HEK293 (cell line): ENCODE data around the gene MVK.

Experiments
- CTCF ChIA-PET: fragments of 350-600 bp; formaldehyde crosslinking; extraction: SDS; loops from one replicate; lab custom pipeline; 2021; ENCODE audit warnings: antibody characterized with exemption; lab: Yijun Ruan, JAX
- POLR2A ChIA-PET: fragments of 300-600 bp; formaldehyde crosslinking; extraction: SDS; loops from one replicate; lab custom pipeline; 2020; ENCODE audit warnings: antibody characterized with exemption, inconsistent platforms; lab: Yijun Ruan, JAX
- H3K27ac ChIP-seq: fragments of 200-500 bp; sonication (Bioruptor generic); 2 replicates; pipeline ENCODE4 v1.5.1; 2014; ENCODE audit warnings: low read depth, low read length, control low read depth, inconsistent platforms; ENCODE audit errors: extremely low read depth
- H3K36me3 ChIP-seq, 2 experiments: fragments of 200-500 bp in 1 of 2; sonication (Bioruptor generic) in 1 of 2; 1 replicate in 1 of 2; 2 replicates in 1 of 2; pipeline ENCODE4 v1.5.1; 2014 to 2017; ENCODE audit warnings: inconsistent platforms in 2 of 2, low read length in 2 of 2; ENCODE audit not compliant: control insufficient read depth in 2 of 2, insufficient read depth in 1 of 2
- H3K4me1 ChIP-seq: fragments of 200-500 bp; sonication (Bioruptor generic); 2 replicates; pipeline ENCODE4 v1.5.1; 2014; ENCODE audit warnings: mild to moderate bottlenecking, low read length, inconsistent platforms; ENCODE audit not compliant: control insufficient read depth, insufficient read depth
- H3K4me3 ChIP-seq: 2 replicates; pipeline ENCODE4 v1.5.1; 2011; ENCODE audit warnings: low read depth, mild to moderate bottlenecking, control low read depth, low read length, moderate library complexity
- H3K9me3 ChIP-seq: fragments of 200-500 bp; sonication (Bioruptor generic); 2 replicates; pipeline ENCODE4 v1.5.1; 2014; ENCODE audit warnings: low read depth, low read length, inconsistent platforms; ENCODE audit not compliant: control insufficient read depth, insufficient read depth
- KLF8 ChIP-seq: fragments of 450-650 bp; formaldehyde crosslinking; IDR thresholded peaks from 2 replicates; pipeline ENCODE4 v1.5.1; 2016; ENCODE audit warnings: missing biosample characterization, missing genetic modification characterization
- RBAK ChIP-seq: fragments of 450-650 bp; formaldehyde crosslinking; IDR thresholded peaks from 2 replicates; pipeline ENCODE4 v1.5.1; 2016; ENCODE audit warnings: missing biosample characterization, missing genetic modification characterization
- SETDB1 ChIP-seq: IDR thresholded peaks from one replicate; pipeline ENCODE4 v1.6.1; 2017; ENCODE audit warnings: mild to moderate bottlenecking, low read length, moderate library complexity, mixed read lengths; ENCODE audit not compliant: insufficient read length
- ZFP41 ChIP-seq: fragments of 450-650 bp; formaldehyde crosslinking; IDR thresholded peaks from 2 replicates; pipeline ENCODE4 v1.5.1; 2016; ENCODE audit warnings: missing biosample characterization, missing genetic modification characterization, borderline replicate concordance
- ZNF157 ChIP-seq: fragments of 450-650 bp; formaldehyde crosslinking; IDR thresholded peaks from 2 replicates; pipeline ENCODE4 v1.5.1; 2016; ENCODE audit warnings: missing biosample characterization, missing genetic modification characterization
- ZNF24 ChIP-seq: fragments of 450-650 bp; formaldehyde crosslinking; IDR thresholded peaks from 2 replicates; pipeline ENCODE4 v1.5.1; 2016; ENCODE audit warnings: missing biosample characterization, missing genetic modification characterization
- ZNF335 ChIP-seq: fragments of 450-650 bp; formaldehyde crosslinking; conservative IDR thresholded peaks from 2 replicates; pipeline ENCODE4 v1.5.1; 2016; ENCODE audit warnings: missing biosample characterization, missing genetic modification characterization
- ZNF391 ChIP-seq: fragments of 450-650 bp; formaldehyde crosslinking; IDR thresholded peaks from 2 replicates; pipeline ENCODE4 v1.5.1; 2016; ENCODE audit warnings: low read depth, missing biosample characterization, missing genetic modification characterization, borderline replicate concordance
- ZNF555 ChIP-seq: fragments of 450-650 bp; formaldehyde crosslinking; conservative IDR thresholded peaks from 2 replicates; pipeline ENCODE4 v1.5.1; 2017; ENCODE audit warnings: missing biosample characterization, mild to moderate bottlenecking, missing genetic modification characterization, inconsistent platforms
- ZNF585B ChIP-seq: fragments of 450-650 bp; formaldehyde crosslinking; IDR thresholded peaks from 2 replicates; pipeline ENCODE4 v1.5.1; 2016; ENCODE audit warnings: missing biosample characterization, missing genetic modification characterization
- ZNF629 ChIP-seq: fragments of 450-650 bp; formaldehyde crosslinking; IDR thresholded peaks from 2 replicates; pipeline ENCODE4 v1.5.1; 2017; ENCODE audit warnings: missing biosample characterization, missing genetic modification characterization
- ZNF664 ChIP-seq: fragments of 450-650 bp; formaldehyde crosslinking; IDR thresholded peaks from 2 replicates; pipeline ENCODE4 v1.5.1; 2016; ENCODE audit warnings: missing biosample characterization, missing genetic modification characterization
- ZNF677 ChIP-seq: fragments of 450-650 bp; IDR thresholded peaks from 2 replicates; pipeline ENCODE4 v1.5.0; 2018; ENCODE audit warnings: missing biosample characterization, mild to moderate bottlenecking, missing genetic modification characterization, moderate library complexity
- ZNF791 ChIP-seq: fragments of 450-650 bp; formaldehyde crosslinking; IDR thresholded peaks from 2 replicates; pipeline ENCODE4 v1.5.1; 2016; ENCODE audit warnings: missing biosample characterization, missing genetic modification characterization
- ZNF830 ChIP-seq: fragments of 450-650 bp; IDR thresholded peaks from 2 replicates; pipeline ENCODE4 v1.5.0; 2018; ENCODE audit warnings: missing biosample characterization, missing genetic modification characterization, low read depth, mild to moderate bottlenecking, moderate library complexity
- TF ChIP-seq, protein P1 (sequence below): fragments of 450-650 bp; formaldehyde crosslinking; IDR thresholded peaks from 2 replicates; pipeline ENCODE4 v1.5.1; 2017; ENCODE audit warnings: missing biosample characterization, missing genetic modification characterization
- TF ChIP-seq, protein P2 (sequence below): fragments of 450-650 bp; formaldehyde crosslinking; conservative IDR thresholded peaks from 2 replicates; pipeline ENCODE4 v1.5.1; 2016; ENCODE audit warnings: low read depth, missing biosample characterization, missing genetic modification characterization
- TF ChIP-seq, protein P3 (sequence below): fragments of 450-650 bp; IDR thresholded peaks from 2 replicates; pipeline ENCODE4 v1.5.1; 2018; ENCODE audit warnings: missing biosample characterization, missing genetic modification characterization
- TF ChIP-seq, protein P4 (sequence below): fragments of 450-650 bp; formaldehyde crosslinking; IDR thresholded peaks from 2 replicates; pipeline ENCODE4 v1.5.1; 2017; ENCODE audit warnings: missing biosample characterization, missing genetic modification characterization

Gene MVK

DNA sequence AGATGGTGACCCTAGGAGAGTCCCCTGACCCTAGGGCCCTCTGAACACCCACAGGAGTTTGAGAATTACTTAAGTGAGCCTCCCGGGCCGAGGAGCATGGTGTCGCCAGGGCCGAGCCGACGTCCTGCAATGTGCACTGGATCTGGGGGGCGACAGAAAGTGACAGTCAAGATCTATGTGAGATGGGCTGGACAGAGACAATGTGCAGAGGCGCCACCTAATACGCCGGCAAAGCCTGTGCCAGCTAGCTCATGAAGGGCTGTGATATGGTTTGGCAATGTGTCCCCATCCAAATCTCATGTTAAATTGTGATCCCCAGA is 11.9 kb upstream of the MVK start (continued):
- TF ChIP-seq RBAK (tag by site-specific recombination) (no peak), ZNF555 (tag by site-specific recombination) (no peak), ZNF24 (tag by site-specific recombination) (no peak), ZNF335 (tag by site-specific recombination) (no peak), SETDB1 (no peak)
- TF ChIP-seq, all 188 proteins: peak for 0

DNA sequence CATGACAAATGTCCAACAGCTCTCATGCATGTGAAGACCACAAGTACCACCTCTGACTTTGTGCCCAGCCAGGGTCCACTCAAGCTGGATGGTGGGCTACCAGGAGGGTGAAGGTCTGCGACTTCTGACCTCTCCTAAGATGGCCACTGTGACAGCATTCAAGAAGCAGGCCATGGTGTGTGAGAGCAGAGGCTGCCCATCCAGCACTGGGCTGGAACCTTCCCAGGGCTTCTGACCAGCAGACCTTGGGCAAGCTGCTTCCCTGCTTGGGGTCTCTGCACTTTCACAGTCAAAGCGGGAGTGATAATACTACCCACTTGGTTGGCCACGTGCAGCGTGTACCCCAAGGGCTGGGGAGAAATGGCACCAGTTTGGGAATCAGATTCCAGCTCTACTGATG is 10.7 kb upstream of the MVK start:
- H3K4me3 ChIP-seq: no peak overlapping the region
- no peak overlapping the region for H3K27ac ChIP-seq
- no peaks in the 10 kb centered on the region for H3K4me1 ChIP-seq
- ChIA-PET POLR2A (interaction anchor here (1.2 kb wide), 1 partner anchor 11 kb away, joined by 3 read pairs; the partner anchor contains the start of genes MMAB and MVK), CTCF (no interaction called here)
- no peak for TF ChIP-seq ZNF629 (tag by site-specific recombination)
- TF ChIP-seq, protein P1, sequence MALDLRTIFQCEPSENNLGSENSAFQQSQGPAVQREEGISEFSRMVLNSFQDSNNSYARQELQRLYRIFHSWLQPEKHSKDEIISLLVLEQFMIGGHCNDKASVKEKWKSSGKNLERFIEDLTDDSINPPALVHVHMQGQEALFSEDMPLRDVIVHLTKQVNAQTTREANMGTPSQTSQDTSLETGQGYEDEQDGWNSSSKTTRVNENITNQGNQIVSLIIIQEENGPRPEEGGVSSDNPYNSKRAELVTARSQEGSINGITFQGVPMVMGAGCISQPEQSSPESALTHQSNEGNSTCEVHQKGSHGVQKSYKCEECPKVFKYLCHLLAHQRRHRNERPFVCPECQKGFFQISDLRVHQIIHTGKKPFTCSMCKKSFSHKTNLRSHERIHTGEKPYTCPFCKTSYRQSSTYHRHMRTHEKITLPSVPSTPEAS (tag by site-specific recombination): no peak
- TF ChIP-seq ZNF157 (tag by site-specific recombination): no peak
- no peak for TF ChIP-seq ZNF677 (tag by site-specific recombination)
- TF ChIP-seq, protein P2, sequence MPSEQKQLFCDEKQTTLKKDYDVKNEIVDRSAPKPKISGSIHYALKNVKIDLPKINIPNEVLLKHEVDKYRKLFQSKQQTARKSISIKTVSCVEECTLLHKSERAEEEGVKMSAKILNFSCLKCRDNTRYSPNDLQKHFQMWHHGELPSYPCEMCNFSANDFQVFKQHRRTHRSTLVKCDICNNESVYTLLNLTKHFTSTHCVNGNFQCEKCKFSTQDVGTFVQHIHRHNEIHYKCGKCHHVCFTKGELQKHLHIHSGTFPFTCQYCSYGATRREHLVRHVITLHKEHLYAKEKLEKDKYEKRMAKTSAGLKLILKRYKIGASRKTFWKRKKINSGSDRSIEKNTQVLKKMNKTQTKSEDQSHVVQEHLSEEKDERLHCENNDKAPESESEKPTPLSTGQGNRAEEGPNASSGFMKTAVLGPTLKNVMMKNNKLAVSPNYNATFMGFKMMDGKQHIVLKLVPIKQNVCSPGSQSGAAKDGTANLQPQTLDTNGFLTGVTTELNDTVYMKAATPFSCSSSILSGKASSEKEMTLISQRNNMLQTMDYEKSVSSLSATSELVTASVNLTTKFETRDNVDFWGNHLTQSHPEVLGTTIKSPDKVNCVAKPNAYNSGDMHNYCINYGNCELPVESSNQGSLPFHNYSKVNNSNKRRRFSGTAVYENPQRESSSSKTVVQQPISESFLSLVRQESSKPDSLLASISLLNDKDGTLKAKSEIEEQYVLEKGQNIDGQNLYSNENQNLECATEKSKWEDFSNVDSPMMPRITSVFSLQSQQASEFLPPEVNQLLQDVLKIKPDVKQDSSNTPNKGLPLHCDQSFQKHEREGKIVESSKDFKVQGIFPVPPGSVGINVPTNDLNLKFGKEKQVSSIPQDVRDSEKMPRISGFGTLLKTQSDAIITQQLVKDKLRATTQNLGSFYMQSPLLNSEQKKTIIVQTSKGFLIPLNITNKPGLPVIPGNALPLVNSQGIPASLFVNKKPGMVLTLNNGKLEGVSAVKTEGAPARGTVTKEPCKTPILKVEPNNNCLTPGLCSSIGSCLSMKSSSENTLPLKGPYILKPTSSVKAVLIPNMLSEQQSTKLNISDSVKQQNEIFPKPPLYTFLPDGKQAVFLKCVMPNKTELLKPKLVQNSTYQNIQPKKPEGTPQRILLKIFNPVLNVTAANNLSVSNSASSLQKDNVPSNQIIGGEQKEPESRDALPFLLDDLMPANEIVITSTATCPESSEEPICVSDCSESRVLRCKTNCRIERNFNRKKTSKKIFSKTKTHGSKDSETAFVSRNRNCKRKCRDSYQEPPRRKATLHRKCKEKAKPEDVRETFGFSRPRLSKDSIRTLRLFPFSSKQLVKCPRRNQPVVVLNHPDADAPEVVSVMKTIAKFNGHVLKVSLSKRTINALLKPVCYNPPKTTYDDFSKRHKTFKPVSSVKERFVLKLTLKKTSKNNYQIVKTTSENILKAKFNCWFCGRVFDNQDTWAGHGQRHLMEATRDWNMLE (tag by site-specific recombination): no peak
- no peaks in the 10 kb centered on the region for H3K9me3 ChIP-seq
- peaks cover 7 to 53% of the 10 kb centered on the region in 2 experiments; a peak in 2 of 3 replicates for H3K36me3 ChIP-seq

DNA sequence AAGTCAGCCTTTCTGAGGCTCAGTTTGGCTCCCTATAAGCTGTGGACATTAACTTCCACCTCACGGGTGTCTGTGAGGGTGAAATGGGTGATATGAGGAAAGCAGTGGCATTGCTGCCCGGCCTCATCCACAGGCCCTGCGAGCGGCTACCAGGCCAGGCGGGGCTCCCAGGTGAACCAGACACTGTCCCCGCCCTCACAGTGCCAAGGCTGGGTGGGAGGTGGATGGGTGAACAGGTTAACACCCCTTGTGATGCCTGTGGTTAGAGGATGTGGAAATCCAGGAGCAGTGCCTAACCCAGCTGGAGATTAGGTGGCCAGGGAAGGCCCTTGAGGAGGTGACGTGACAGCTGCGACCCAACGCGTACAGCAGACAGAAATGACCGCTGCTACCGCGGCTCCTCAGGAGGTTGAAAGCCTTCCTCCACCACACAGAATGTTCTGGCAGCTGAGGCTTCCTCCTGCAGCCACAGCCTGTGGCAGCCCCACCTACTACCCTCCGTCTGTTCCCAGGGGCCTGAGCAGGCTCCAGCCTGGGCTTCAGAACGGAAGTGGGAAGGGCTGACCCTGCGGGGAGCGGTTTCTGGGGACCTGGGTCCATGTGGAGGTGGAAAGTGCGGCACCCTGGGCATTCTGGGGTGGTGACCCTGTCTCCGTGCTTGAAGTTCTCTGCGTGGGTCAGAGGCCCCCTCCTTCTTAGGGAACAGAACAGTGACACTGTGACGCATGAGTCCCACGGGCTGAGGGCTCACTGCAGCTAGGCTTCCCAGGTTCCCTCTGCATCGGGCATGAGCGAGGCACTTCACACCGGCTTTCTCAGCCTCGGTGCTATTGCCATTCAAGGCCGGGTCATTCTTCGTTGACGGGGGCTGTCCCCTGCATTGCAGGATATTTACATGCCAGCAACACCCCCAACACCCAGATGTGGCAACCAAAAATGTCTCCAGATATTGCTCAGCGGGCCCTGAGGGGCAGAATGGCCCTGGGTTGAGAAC is 10.0 kb upstream of the MVK start:
- POLR2A ChIA-PET: interaction anchor here (1.2 kb wide), 1 partner anchor 10 kb away, joined by 3 read pairs; the partner anchor contains the start of genes MMAB and MVK
- H3K4me3 ChIP-seq: no peak overlapping the region
- TF ChIP-seq ZNF585B (tag by site-specific recombination) (no peak), ZFP41 (tag by site-specific recombination) (no peak), KLF8 (tag by site-specific recombination) (no peak), ZNF830 (tag by site-specific recombination) (no peak), ZNF391 (tag by site-specific recombination) (no peak), ZNF664 (tag by site-specific recombination) (no peak), ZNF791 (tag by site-specific recombination) (no peak)
- TF ChIP-seq, protein P3, sequence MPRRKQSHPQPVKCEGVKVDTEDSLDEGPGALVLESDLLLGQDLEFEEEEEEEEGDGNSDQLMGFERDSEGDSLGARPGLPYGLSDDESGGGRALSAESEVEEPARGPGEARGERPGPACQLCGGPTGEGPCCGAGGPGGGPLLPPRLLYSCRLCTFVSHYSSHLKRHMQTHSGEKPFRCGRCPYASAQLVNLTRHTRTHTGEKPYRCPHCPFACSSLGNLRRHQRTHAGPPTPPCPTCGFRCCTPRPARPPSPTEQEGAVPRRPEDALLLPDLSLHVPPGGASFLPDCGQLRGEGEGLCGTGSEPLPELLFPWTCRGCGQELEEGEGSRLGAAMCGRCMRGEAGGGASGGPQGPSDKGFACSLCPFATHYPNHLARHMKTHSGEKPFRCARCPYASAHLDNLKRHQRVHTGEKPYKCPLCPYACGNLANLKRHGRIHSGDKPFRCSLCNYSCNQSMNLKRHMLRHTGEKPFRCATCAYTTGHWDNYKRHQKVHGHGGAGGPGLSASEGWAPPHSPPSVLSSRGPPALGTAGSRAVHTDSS: no peak
- TF ChIP-seq, protein P4, sequence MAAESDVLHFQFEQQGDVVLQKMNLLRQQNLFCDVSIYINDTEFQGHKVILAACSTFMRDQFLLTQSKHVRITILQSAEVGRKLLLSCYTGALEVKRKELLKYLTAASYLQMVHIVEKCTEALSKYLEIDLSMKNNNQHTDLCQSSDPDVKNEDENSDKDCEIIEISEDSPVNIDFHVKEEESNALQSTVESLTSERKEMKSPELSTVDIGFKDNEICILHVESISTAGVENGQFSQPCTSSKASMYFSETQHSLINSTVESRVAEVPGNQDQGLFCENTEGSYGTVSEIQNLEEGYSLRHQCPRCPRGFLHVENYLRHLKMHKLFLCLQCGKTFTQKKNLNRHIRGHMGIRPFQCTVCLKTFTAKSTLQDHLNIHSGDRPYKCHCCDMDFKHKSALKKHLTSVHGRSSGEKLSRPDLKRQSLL: no peak
- CTCF ChIA-PET: interaction anchor here (1.2 to 1.4 kb wide), 2 partner anchors 34 to 211 kb away, joined by 4 to 5 read pairs; no protein-coding TSS in a partner anchor
- peaks cover 8 to 60% of the 10 kb centered on the region in 2 experiments; a peak in 2 of 3 replicates for H3K36me3 ChIP-seq
- H3K4me1 ChIP-seq: no peaks in the 10 kb centered on the region
- no peaks in the 10 kb centered on the region for H3K9me3 ChIP-seq
- no peak overlapping the region for H3K27ac ChIP-seq
